HCT116 (cell line): ENCODE data around the gene LTBP4. TPM values are rescaled to one million over a fixed set of nuclear protein-coding genes. Genes with fewer than 3 reads are reported as not detected.

Experiments
- ATAC-seq: fragments of 200-7000 bp; cut with Tn5 transposase; 2 replicates; pipeline ENCODE4 v1.9.1; 2020; ENCODE audit warnings: mild to moderate bottlenecking, moderate library complexity
- BruUV-seq: library from RNA; stranded (reverse); fragments of 400-500 nt; replicated peaks from 2 replicates; lab custom pipeline; 2021; lab: Mats Ljungman, UMichigan
- CTCF ChIA-PET: fragments of 300-600 bp; sonication (Branson Sonifier 250); formaldehyde crosslinking; loops from one replicate; lab custom pipeline; 2021; ENCODE audit warnings: antibody characterized with exemption; lab: Charles Lee
- POLR2A ChIA-PET: fragments of 300-600, 350-600 bp; sonication (Branson Sonifier 250); formaldehyde crosslinking; loops from one replicate; lab custom pipeline; 2021; ENCODE audit warnings: antibody characterized with exemption; lab: Charles Lee
- RAD21 ChIA-PET, 2 experiments: fragments of 300-600 bp; sonication (Branson Sonifier 250); formaldehyde crosslinking; loops; one replicate each; lab custom pipeline; 2023; ENCODE audit warnings: low total read pairs in 2 of 2; ENCODE audit not compliant: uncharacterized antibody in 2 of 2, unreplicated experiment in 2 of 2, low non-redundant PET in 1 of 2; lab: Charles Lee
- DNase-seq: peaks from one replicate; pipeline ENCODE4 v3.0.0-alpha.2; 2010; ENCODE audit warnings: low read depth, low spot score
- H2AFZ ChIP-seq: fragments of 200-600 bp; shearing (Covaris generic), sonication (generic); 2 replicates; pipeline ENCODE4 v1.6.1; 2017; ENCODE audit warnings: low read depth, mixed run types, mixed read lengths, antibody characterized with exemption, low read length; ENCODE audit not compliant: poor library complexity, severe bottlenecking
- H3K27ac ChIP-seq: 2 replicates; pipeline ENCODE4 v1.5.1; 2012; ENCODE audit warnings: low read depth, low read length
- H3K27me3 ChIP-seq: fragments of 200-600 bp; sonication (generic); 2 replicates; pipeline ENCODE4 v1.6.1; 2016; ENCODE audit warnings: mixed run types, low read length, mixed read lengths; ENCODE audit not compliant: insufficient read depth
- H3K36me3 ChIP-seq, 2 experiments: fragments of 200-500 bp in 1 of 2; fragments of 200-600 bp in 1 of 2; sonication (Bioruptor generic) in 1 of 2; sonication (generic) in 1 of 2; 2 replicates each; pipeline versions ENCODE4 v1.5.1 to v1.6.1; 2014 to 2016; ENCODE audit warnings: low read length in 2 of 2, inconsistent platforms in 1 of 2, mixed read lengths in 1 of 2, mixed run types in 1 of 2; ENCODE audit not compliant: insufficient read depth in 2 of 2, control insufficient read depth in 1 of 2
- H3K4me1 ChIP-seq, 2 experiments: fragments of 200-600 bp in 1 of 2; sonication (generic) in 1 of 2; 2 replicates each; pipeline versions ENCODE4 v1.5.1 to v1.6.1; 2012 to 2017; ENCODE audit warnings: low read length in 2 of 2, inconsistent platforms in 1 of 2, mild to moderate bottlenecking in 1 of 2, mixed read lengths in 1 of 2, mixed run types in 1 of 2, moderate library complexity in 1 of 2; ENCODE audit not compliant: insufficient read depth in 2 of 2, control insufficient read depth in 1 of 2
- H3K4me2 ChIP-seq: fragments of 200-600 bp; sonication (generic); 2 replicates; pipeline ENCODE4 v1.6.1; 2017; ENCODE audit warnings: mixed run types, low read length, mixed read lengths
- H3K4me3 ChIP-seq, 2 experiments: fragments of 200-600 bp in 1 of 2; sonication (generic) in 1 of 2; replicated peaks in 1 of 2; 2 replicates each; pipeline ENCODE4 v1.5.1; 2011 to 2016; ENCODE audit warnings: low read length in 2 of 2, control low read depth in 1 of 2, low read depth in 1 of 2, mild to moderate bottlenecking in 1 of 2, mixed read lengths in 1 of 2, mixed run types in 1 of 2
- H3K79me2 ChIP-seq: fragments of 200-600 bp; sonication (generic); 2 replicates; pipeline ENCODE4 v1.6.1; 2017; ENCODE audit warnings: mild to moderate bottlenecking, mixed run types, low read length, moderate library complexity, mixed read lengths; ENCODE audit not compliant: insufficient read depth
- H3K9ac ChIP-seq: fragments of 200-600 bp; sonication (generic); 2 replicates; pipeline ENCODE4 v1.6.1; 2016; ENCODE audit warnings: low read length, mixed read lengths
- H3K9me2 ChIP-seq: fragments of 200-600 bp; sonication (generic), shearing (Covaris generic); 2 replicates; pipeline ENCODE4 v1.6.1; 2017; ENCODE audit warnings: mixed run types, mild to moderate bottlenecking, moderate library complexity; ENCODE audit not compliant: insufficient read depth
- H3K9me3 ChIP-seq, 2 experiments: fragments of 200-500 bp in 1 of 2; fragments of 200-600 bp in 1 of 2; sonication (Bioruptor generic) in 1 of 2; sonication (generic) in 1 of 2; 2 replicates each; pipeline ENCODE4 v1.6.1; 2014 to 2017; ENCODE audit warnings: low read length in 2 of 2, mixed read lengths in 2 of 2, inconsistent platforms in 1 of 2, low read depth in 1 of 2, mild to moderate bottlenecking in 1 of 2, mixed run types in 1 of 2, moderate library complexity in 1 of 2; ENCODE audit not compliant: control insufficient read depth in 1 of 2, insufficient read depth in 1 of 2
- H4K20me1 ChIP-seq: fragments of 200-600 bp; sonication (generic), shearing (Covaris generic); 2 replicates; pipeline ENCODE4 v1.6.1; 2017; ENCODE audit warnings: mixed run types, mild to moderate bottlenecking, moderate library complexity; ENCODE audit not compliant: insufficient read depth
- CBX3 ChIP-seq: IDR thresholded peaks from 2 replicates; pipeline ENCODE4 v1.6.1; 2012; ENCODE audit warnings: low read depth
- POLR2AphosphoS5 ChIP-seq: IDR thresholded peaks from 2 replicates; pipeline ENCODE4 v1.6.1; 2011; ENCODE audit warnings: mild to moderate bottlenecking, low read depth, low read length, moderate library complexity
- SIN3A ChIP-seq: IDR thresholded peaks from 2 replicates; pipeline ENCODE4 v1.6.1; 2012; ENCODE audit warnings: low read depth
- ZNF274 ChIP-seq: fragments of 200-500 bp; sonication (Bioruptor generic); IDR thresholded peaks from 2 replicates; pipeline ENCODE4 v1.6.1; 2014; ENCODE audit warnings: mild to moderate bottlenecking, low read depth, low read length, inconsistent platforms
- intact Hi-C: fragments of 100-400 bp; cut with micrococcal nuclease; formaldehyde crosslinking; loops from 2 replicates; pipeline ENCODE4 v1.10.0; 2022
- total RNA-seq: library from RNA; stranded (reverse); gene quantifications from one replicate; pipeline ENCODE4 v1.2.1, GENCODE V29; 2021; ENCODE audit not compliant: unreplicated experiment
- TF ChIP-seq, protein P1 (sequence below): IDR thresholded peaks from 2 replicates; pipeline ENCODE4 v1.6.1; 2012; ENCODE audit warnings: low read depth
- TF ChIP-seq, protein P2 (sequence below): IDR thresholded peaks from 2 replicates; pipeline ENCODE4 v1.6.1; 2012
- TF ChIP-seq, protein P3 (sequence below): IDR thresholded peaks from 2 replicates; pipeline ENCODE4 v1.6.1; 2011; ENCODE audit warnings: mild to moderate bottlenecking, low read length, moderate library complexity; ENCODE audit not compliant: insufficient replicate concordance; ENCODE audit errors: extremely low read depth

Gene LTBP4
- total RNA-seq, 1 experiment from 2014 or later: 310 TPM

DNA sequence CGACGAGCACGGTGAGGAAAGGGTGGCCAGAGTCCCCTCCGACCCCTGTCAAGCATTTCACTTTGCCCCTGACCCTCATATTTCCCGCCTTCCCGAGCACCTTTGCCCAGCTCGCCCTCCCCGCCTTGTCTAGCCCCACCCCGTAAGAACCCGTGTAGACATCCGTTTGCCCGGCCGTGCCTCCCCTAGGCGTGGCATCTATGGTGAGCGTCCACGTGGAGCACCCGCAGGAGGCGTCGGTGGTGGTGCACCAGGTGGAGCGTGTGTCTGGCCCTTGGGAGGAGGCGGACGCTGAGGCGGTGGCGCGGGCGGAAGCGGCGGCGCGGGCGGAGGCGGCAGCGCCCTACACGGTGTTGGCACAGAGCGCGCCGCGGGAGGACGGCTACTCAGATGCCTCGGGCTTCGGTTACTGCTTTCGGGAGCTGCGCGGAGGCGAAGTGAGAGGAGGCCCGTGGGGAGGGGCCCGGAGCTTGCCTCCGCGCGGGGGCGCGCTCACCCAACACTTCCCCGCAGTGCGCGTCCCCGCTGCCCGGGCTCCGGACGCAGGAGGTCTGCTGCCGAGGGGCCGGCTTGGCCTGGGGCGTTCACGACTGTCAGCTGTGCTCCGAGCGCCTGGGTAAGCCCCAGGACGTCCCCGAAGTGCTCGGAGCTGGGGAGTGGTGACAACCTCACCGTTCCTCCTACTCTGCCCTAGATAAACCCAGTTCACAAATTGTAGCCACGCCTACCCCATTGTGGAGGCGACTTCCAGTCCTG lies 4.2 kb downstream of the LTBP4 start (continued):
- TF ChIP-seq, protein P1, sequence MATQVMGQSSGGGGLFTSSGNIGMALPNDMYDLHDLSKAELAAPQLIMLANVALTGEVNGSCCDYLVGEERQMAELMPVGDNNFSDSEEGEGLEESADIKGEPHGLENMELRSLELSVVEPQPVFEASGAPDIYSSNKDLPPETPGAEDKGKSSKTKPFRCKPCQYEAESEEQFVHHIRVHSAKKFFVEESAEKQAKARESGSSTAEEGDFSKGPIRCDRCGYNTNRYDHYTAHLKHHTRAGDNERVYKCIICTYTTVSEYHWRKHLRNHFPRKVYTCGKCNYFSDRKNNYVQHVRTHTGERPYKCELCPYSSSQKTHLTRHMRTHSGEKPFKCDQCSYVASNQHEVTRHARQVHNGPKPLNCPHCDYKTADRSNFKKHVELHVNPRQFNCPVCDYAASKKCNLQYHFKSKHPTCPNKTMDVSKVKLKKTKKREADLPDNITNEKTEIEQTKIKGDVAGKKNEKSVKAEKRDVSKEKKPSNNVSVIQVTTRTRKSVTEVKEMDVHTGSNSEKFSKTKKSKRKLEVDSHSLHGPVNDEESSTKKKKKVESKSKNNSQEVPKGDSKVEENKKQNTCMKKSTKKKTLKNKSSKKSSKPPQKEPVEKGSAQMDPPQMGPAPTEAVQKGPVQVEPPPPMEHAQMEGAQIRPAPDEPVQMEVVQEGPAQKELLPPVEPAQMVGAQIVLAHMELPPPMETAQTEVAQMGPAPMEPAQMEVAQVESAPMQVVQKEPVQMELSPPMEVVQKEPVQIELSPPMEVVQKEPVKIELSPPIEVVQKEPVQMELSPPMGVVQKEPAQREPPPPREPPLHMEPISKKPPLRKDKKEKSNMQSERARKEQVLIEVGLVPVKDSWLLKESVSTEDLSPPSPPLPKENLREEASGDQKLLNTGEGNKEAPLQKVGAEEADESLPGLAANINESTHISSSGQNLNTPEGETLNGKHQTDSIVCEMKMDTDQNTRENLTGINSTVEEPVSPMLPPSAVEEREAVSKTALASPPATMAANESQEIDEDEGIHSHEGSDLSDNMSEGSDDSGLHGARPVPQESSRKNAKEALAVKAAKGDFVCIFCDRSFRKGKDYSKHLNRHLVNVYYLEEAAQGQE: no peak
- no peak for TF ChIP-seq SIN3A
- TF ChIP-seq CBX3: no peak
- TF ChIP-seq, all 23 proteins: peak for 6

DNA sequence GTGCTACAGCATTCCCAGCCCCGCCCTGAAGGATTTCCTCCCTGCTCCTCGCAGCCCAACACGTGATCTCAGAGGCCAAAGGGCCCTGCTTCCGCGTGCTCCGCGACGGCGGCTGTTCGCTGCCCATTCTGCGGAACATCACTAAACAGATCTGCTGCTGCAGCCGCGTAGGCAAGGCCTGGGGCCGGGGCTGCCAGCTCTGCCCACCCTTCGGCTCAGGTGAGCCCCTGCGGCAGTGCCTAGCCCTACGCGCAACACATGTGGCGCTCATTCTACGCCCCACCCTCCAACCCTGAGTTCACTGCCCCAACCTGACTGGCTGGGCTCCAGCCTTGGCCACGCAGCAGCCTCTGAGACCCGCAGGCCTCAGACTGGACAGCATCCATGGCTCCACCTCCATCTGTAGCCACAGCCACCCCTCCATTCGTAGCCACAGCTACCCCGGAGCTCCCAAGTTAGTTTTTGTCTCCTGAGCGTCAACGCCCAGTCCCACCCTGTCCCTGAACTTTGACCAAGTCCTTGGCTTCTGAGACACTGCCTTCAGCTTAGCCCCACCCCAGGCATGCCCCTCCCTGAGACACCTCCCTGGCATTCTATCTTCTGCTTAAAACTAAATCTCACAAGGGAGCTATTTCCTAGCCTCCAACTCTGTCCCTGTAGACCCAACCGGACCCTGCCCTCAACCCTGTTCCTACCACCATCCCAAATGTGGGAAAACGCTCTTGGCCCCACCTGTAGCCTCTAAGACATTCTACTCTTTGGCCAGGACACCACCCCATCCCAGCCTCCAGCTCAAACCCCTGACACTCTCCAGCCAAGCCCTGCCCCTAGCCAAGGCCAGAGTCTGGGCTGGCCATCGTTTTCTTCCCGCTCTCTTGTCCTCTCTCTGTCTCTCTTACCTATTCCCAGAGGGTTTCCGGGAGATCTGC lies 6.4 kb downstream of the LTBP4 start:
- RAD21 ChIA-PET: no interaction called here
- Histone ChIP-seq H3K4me1 (peaks cover 51 to 98% of the 10 kb centered on the region in 2 experiments), H3K27ac (peak overlapping the region; percentile 38; the same call in 1 of the 2 replicates), H3K4me2 (peak overlapping the region; percentile 93)
- POLR2A ChIA-PET: no interaction called here
- CTCF ChIA-PET: interaction anchor here (1.5 kb wide), 1 partner anchor 27 kb away, joined by 5 read pairs; no protein-coding TSS in a partner anchor
- intact Hi-C loops: loop anchor here (10.0 kb wide), 1 partner anchor 463 kb away; no protein-coding TSS in a partner anchor
- TF ChIP-seq, protein P2, sequence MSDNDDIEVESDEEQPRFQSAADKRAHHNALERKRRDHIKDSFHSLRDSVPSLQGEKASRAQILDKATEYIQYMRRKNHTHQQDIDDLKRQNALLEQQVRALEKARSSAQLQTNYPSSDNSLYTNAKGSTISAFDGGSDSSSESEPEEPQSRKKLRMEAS: 0 out of 2 replicates have a peak, but pooled peaks have one; percentile 27
- TF ChIP-seq POLR2AphosphoS5 (no peak), ZNF274 (no peak), CBX3 (no peak)
- TF ChIP-seq, protein P3, sequence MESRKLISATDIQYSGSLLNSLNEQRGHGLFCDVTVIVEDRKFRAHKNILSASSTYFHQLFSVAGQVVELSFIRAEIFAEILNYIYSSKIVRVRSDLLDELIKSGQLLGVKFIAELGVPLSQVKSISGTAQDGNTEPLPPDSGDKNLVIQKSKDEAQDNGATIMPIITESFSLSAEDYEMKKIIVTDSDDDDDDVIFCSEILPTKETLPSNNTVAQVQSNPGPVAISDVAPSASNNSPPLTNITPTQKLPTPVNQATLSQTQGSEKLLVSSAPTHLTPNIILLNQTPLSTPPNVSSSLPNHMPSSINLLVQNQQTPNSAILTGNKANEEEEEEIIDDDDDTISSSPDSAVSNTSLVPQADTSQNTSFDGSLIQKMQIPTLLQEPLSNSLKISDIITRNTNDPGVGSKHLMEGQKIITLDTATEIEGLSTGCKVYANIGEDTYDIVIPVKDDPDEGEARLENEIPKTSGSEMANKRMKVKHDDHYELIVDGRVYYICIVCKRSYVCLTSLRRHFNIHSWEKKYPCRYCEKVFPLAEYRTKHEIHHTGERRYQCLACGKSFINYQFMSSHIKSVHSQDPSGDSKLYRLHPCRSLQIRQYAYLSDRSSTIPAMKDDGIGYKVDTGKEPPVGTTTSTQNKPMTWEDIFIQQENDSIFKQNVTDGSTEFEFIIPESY: no peak
- TF ChIP-seq, all 23 proteins: peak for 1
- Histone ChIP-seq H3K9me3 (no peaks in the 10 kb centered on the region), H4K20me1 (no peaks in the 10 kb centered on the region), H3K9me2 (no peaks in the 10 kb centered on the region), H3K27me3 (no peaks in the 10 kb centered on the region), H2AFZ (no peak overlapping the region), H3K4me3 (no peak overlapping the region), H3K36me3 (0 out of 4 replicates have a peak, but pooled peaks cover 3 to 9% of the 10 kb centered on the region in 2 experiments), H3K9ac (peak overlapping the region; percentile 73; the same call in 1 of the 2 replicates), H3K79me2 (peaks cover 4% of the 10 kb centered on the region; the same call in 1 of the 2 replicates)
- ATAC-seq (no peak), DNase-seq (no peak)
- BruUV-seq: no TSS peak
